B cell (primary cell): Measurements from ENCODE around the gene ACTR2. TPM values are rescaled to one million over a fixed set of nuclear protein-coding genes. Genes with fewer than 3 reads are reported as not detected.

ENCODE experiments used
- ATAC-seq: fragments of 200-7000 bp; cut with Tn5 transposase; one replicate; pipeline ENCODE4 v1.10.0; 2021; ENCODE audit warnings: low read depth, mild to moderate bottlenecking, moderate number of reproducible peaks, moderate library complexity
- CTCF ChIA-PET: fragments of 350-600 bp; sonication (Branson Sonifier 250); formaldehyde crosslinking; loops from one replicate; lab custom pipeline; 2021; ENCODE audit warnings: antibody characterized with exemption, inconsistent platforms; lab: Charles Lee
- POLR2A ChIA-PET: fragments of 350-600 bp; sonication (Branson Sonifier 250); formaldehyde crosslinking; loops from one replicate; lab custom pipeline; 2021; ENCODE audit warnings: antibody characterized with exemption; lab: Charles Lee
- DNase-seq: peaks from one replicate; pipeline ENCODE4 v3.0.0; 2013
- H2AFZ ChIP-seq: 2 replicates; pipeline ENCODE4 v1.6.1; 2012; ENCODE audit warnings: mild to moderate bottlenecking, low read depth, low read length; ENCODE audit not compliant: insufficient read depth, poor library complexity, severe bottlenecking
- H3K27ac ChIP-seq, 2 donors: 1 replicate in 1 of 2; 2 replicates in 1 of 2; pipeline ENCODE4 v1.5.1; 2012 to 2013; ENCODE audit warnings: low read length in 2 of 2, mild to moderate bottlenecking in 2 of 2, moderate library complexity in 1 of 2
- H3K27me3 ChIP-seq, 4 experiments: fragments of 200-600 bp in 1 of 4; sonication (generic) in 1 of 4; replicated peaks in 1 of 4; 1 replicate in 2 of 4; 2 replicates in 2 of 4; pipeline versions ENCODE4 v1.6.1 to v1.7.0; 2013 to 2016; ENCODE audit warnings: low read length in 3 of 4, mild to moderate bottlenecking in 2 of 4, mixed read lengths in 1 of 4, moderate library complexity in 1 of 4; ENCODE audit not compliant: insufficient read depth in 4 of 4, control insufficient read depth in 3 of 4; ENCODE audit errors: control extremely low read depth in 1 of 4
- H3K36me3 ChIP-seq, 2 experiments: replicated peaks in 1 of 2; 1 replicate in 1 of 2; 2 replicates in 1 of 2; pipeline versions ENCODE4 v1.6.1 to v1.7.1; 2013; ENCODE audit warnings: low read length in 1 of 2; ENCODE audit not compliant: insufficient read depth in 2 of 2, control insufficient read depth in 1 of 2; ENCODE audit errors: control extremely low read depth in 1 of 2, extremely low read depth in 1 of 2
- H3K4me1 ChIP-seq, 2 donors: fragments of 200-600 bp in 1 of 2; sonication (generic) in 1 of 2; 1 replicate in 1 of 2; 2 replicates in 1 of 2; pipeline versions ENCODE4 v1.5.1 to v1.6.1; 2013 to 2017; ENCODE audit warnings: low read length in 2 of 2; ENCODE audit not compliant: control insufficient read depth in 2 of 2, insufficient read depth in 2 of 2
- H3K4me2 ChIP-seq: replicated peaks from 2 replicates; pipeline ENCODE3; 2012; ENCODE audit warnings: mild to moderate bottlenecking, low read depth, low read length; ENCODE audit not compliant: poor library complexity, severe bottlenecking
- H3K4me3 ChIP-seq, 5 experiments: fragments of 200-600 bp in 1 of 5; sonication (generic) in 1 of 5; 1 replicate in 3 of 5; 2 replicates in 2 of 5; pipeline versions ENCODE4 v1.5.1 to v1.7.0; 2011 to 2016; ENCODE audit warnings: low read length in 4 of 5, mild to moderate bottlenecking in 4 of 5, low read depth in 2 of 5, control low read depth in 1 of 5, moderate library complexity in 1 of 5; ENCODE audit not compliant: insufficient read depth in 1 of 5; ENCODE audit errors: control extremely low read depth in 1 of 5, extremely low read depth in 1 of 5
- H3K79me2 ChIP-seq: fragments of 200-600 bp; sonication (generic); one replicate; pipeline ENCODE4 v1.6.0; 2016; ENCODE audit warnings: low read length; ENCODE audit not compliant: control insufficient read depth, insufficient read depth
- H3K9ac ChIP-seq: fragments of 200-600 bp; sonication (generic); 2 replicates; pipeline ENCODE4 v1.6.1; 2017; ENCODE audit warnings: mild to moderate bottlenecking, low read length, moderate library complexity
- H3K9me3 ChIP-seq, 3 donors: one replicate each; pipeline versions ENCODE4 v1.6.1 to v1.7.1; 2013; ENCODE audit warnings: low read length in 2 of 3; ENCODE audit not compliant: control insufficient read depth in 2 of 3, insufficient read depth in 1 of 3; ENCODE audit errors: control extremely low read depth in 1 of 3
- H4K20me1 ChIP-seq: 2 replicates; pipeline ENCODE4 v1.6.0; 2012; ENCODE audit warnings: mild to moderate bottlenecking, low read length; ENCODE audit not compliant: insufficient read depth, control insufficient read depth, poor library complexity, severe bottlenecking
- H3K27ac Mint-ChIP-seq: one replicate; pipeline ENCODE4 v1.8.0; 2021; ENCODE audit warnings: mixed read lengths
- H3K27me3 Mint-ChIP-seq: one replicate; pipeline ENCODE4 v1.8.0; 2021; ENCODE audit warnings: mixed read lengths
- H3K4me1 Mint-ChIP-seq: one replicate; pipeline ENCODE4 v1.8.0; 2021; ENCODE audit warnings: mixed read lengths
- H3K4me3 Mint-ChIP-seq: one replicate; pipeline ENCODE4 v1.8.0; 2021; ENCODE audit warnings: mixed read lengths
- H3K9me3 Mint-ChIP-seq: one replicate; pipeline ENCODE4 v1.8.0; 2022; ENCODE audit warnings: mixed read lengths; ENCODE audit not compliant: insufficient read depth
- EZH2 ChIP-seq: IDR thresholded peaks from 2 replicates; pipeline ENCODE4 v1.6.1; 2012; ENCODE audit warnings: borderline replicate concordance, low read depth, mild to moderate bottlenecking, moderate library complexity, low read length; ENCODE audit not compliant: insufficient read depth, poor library complexity, severe bottlenecking
- WGBS: methylation state at CpG from one replicate; pipeline ENCODE4 v1.1.5; 2013; ENCODE audit warnings: missing lambda C conversion rate; ENCODE audit not compliant: insufficient coverage; 5-methylcytosine and 5-hydroxymethylcytosine counted together
- intact Hi-C: fragments of 100-400 bp; cut with micrococcal nuclease; formaldehyde crosslinking; loops from one replicate; pipeline ENCODE4 v1.10.0; 2022
- polyA plus RNA-seq: library from polyadenylated mRNA; depleted of rRNA; stranded (reverse); fragments of >200 nt; gene quantifications from 2 replicates; pipeline ENCODE4 v1.2.3, GENCODE V29; 2012
- total RNA-seq, 2 donors: library from RNA; stranded (reverse); fragments of 120-200 nt in 1 of 2; gene quantifications; 1 replicate in 1 of 2; 2 replicates in 1 of 2; pipeline versions ENCODE4 v1.2.3 to v1.2.4, GENCODE V29; 2013 to 2022
- TF ChIP-seq, protein P1 (sequence below): fragments of 200-600 bp; IDR thresholded peaks from one replicate; pipeline ENCODE4 v1.8.0; 2022; ENCODE audit warnings: antibody characterized with exemption, mild to moderate bottlenecking

The ACTR2 gene
- total and polyA plus RNA-seq, 2 donors (not counting 1 experiment from before 2014, with no cell fraction given): 41.8 to 284 TPM

DNA sequence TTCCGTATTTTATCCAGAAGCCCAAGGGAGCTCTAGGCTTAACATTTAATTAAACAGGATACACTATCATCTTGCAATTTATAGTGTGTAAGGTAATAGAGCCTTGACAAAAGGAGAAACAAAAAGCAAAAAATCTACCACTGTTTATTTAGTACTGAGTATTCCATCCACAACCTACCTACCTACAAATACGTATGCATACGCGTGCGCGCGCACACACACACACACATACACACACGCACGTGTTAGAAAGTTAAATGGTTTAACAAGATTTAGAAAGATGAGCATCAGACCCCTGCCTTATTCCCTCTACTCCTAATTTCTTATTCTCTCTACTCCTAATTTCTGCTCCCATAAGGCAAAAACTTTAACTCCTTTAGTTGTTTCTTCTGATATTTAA is 14.6 kb upstream of the ACTR2 start:
- no peak for ATAC-seq
- Histone ChIP-seq H3K4me3 (no peak overlapping the region), H3K4me1 (peaks cover 5 to 6% of the 10 kb centered on the region in 2 donors), H3K9ac (no peak overlapping the region), H4K20me1 (no peaks in the 10 kb centered on the region), H3K27me3 (no peaks in the 10 kb centered on the region), H3K9me3 (no peaks in the 10 kb centered on the region), H3K79me2 (no peaks in the 10 kb centered on the region), H3K36me3 (no peaks in the 10 kb centered on the region), H2AFZ (no peak overlapping the region), H3K4me2 (no peak overlapping the region), H3K27ac (no peak overlapping the region)
- WGBS: no CpG with 5 or more reads among the region's 9 CpGs
- CTCF ChIA-PET: no interaction called here
- TF ChIP-seq, protein P1, sequence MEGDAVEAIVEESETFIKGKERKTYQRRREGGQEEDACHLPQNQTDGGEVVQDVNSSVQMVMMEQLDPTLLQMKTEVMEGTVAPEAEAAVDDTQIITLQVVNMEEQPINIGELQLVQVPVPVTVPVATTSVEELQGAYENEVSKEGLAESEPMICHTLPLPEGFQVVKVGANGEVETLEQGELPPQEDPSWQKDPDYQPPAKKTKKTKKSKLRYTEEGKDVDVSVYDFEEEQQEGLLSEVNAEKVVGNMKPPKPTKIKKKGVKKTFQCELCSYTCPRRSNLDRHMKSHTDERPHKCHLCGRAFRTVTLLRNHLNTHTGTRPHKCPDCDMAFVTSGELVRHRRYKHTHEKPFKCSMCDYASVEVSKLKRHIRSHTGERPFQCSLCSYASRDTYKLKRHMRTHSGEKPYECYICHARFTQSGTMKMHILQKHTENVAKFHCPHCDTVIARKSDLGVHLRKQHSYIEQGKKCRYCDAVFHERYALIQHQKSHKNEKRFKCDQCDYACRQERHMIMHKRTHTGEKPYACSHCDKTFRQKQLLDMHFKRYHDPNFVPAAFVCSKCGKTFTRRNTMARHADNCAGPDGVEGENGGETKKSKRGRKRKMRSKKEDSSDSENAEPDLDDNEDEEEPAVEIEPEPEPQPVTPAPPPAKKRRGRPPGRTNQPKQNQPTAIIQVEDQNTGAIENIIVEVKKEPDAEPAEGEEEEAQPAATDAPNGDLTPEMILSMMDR: no peak
- no peak for TF ChIP-seq EZH2
- no peak overlapping the region for H3K4me3 Mint-ChIP-seq
- intact Hi-C loops: no loop called here
- H3K27ac Mint-ChIP-seq: no peak overlapping the region
- no peaks in the 10 kb centered on the region for H3K27me3 Mint-ChIP-seq
- H3K4me1 Mint-ChIP-seq: peaks cover 7% of the 10 kb centered on the region
- POLR2A ChIA-PET: no interaction called here
- no peak for DNase-seq
- peaks cover 2% of the 10 kb centered on the region for H3K9me3 Mint-ChIP-seq

DNA sequence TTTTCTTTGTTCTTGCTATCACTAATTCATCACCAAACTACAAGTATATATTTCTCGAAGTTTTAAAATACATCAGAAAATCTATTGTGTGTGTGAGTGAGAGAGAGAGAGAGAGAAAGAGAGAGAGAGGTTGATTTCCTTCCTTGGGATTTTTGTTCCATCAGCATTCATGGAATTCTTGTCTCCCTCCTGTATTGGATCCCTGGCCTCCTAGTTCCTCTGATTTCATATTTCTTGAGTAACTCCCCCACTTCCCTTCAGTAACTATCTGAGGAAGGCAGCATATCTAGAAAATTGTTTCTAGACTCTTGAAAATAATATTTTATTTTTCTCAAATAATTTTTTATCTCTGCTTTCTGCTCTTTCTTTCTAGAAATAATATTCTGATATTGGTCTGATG is 13.3 kb upstream of the ACTR2 start:
- no peak overlapping the region for H2AFZ ChIP-seq
- CTCF ChIA-PET: no interaction called here
- WGBS: no CpG with 5 or more reads among the region's 1 CpG

More for the DNA sequence above, 13.3 kb upstream of the ACTR2 start:
- TF ChIP-seq, protein P1: no peak
- TF ChIP-seq EZH2: no peak
- Histone ChIP-seq H3K4me2 (no peak overlapping the region), H3K79me2 (no peaks in the 10 kb centered on the region), H3K36me3 (no peaks in the 10 kb centered on the region), H3K9ac (no peak overlapping the region), H3K4me3 (no peak overlapping the region), H3K4me1 (no peaks in the 10 kb centered on the region), H4K20me1 (no peaks in the 10 kb centered on the region), H3K27ac (no peak overlapping the region), H3K27me3 (no peaks in the 10 kb centered on the region), H3K9me3 (no peaks in the 10 kb centered on the region)
- POLR2A ChIA-PET: no interaction called here
- intact Hi-C loops: no loop called here
- peaks cover 2% of the 10 kb centered on the region for H3K9me3 Mint-ChIP-seq
- H3K27me3 Mint-ChIP-seq: no peaks in the 10 kb centered on the region
- no peak overlapping the region for H3K27ac Mint-ChIP-seq
- no peaks in the 10 kb centered on the region for H3K4me1 Mint-ChIP-seq
- no peak for DNase-seq
- no peak overlapping the region for H3K4me3 Mint-ChIP-seq
- no peak for ATAC-seq
